HG03354 (cell line): Measurements from ENCODE around the gene FN1.
A peak's percentile ranks its signal among the peaks of the same experiment; 100 is the strongest.
"Not testable (repeated sequence)": the region's sequence is repeated elsewhere in the genome, so short reads cannot be mapped to it uniquely, and the experiment has no call there.

Source experiments
- ATAC-seq: cut with Tn5 transposase; IDR thresholded peaks from one replicate; pipeline ENCODE4 v1.9.1; 2021; ENCODE audit warnings: mild to moderate bottlenecking; ENCODE audit not compliant: unreplicated experiment, poor library complexity, severe bottlenecking

Gene FN1

DNA sequence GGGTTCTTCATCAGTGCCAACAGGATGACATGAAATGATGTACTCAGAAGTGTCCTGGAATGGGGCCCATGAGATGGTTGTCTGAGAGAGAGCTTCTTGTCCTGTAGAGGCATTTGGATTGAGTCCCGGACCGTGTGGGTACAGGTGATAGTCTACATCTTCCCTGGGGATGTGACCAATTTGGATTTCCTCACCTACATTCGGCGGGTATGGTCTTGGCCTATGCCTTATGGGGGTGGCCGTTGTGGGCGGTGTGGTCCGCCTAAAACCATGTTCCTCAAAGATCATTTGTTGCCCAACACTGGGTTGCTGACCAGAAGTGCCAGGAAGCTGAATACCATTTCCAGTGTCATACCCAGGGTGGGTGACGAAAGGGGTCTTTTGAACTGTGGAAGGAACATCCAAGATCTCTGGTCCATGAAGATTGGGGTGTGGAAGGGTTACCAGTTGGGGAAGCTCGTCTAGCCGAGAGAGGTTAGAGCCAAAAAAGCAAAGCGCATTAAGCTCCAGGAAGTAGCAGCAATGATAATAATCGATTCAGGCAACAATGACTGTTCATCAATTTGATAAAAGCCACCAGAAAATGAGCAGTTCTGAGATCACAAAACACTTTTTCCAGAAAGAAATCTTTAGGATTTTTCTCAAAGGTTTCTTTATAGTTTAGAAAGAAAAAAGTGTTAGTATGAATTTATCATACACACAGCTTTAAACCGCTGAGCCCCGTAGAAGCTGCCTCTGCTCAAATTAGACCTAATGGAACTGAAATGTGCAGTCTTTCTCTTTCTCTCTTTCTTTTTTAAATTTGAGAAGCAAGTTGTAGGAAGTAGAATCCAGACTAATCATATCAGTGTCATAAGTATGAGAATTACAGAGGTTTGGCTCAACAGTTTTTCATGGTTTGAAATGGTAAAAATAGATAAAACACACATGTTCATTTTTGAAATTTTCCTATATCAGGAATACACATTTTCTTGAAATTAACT, 63.7 kb downstream of the FN1 start:
- ATAC-seq = peak; percentile 46

DNA sequence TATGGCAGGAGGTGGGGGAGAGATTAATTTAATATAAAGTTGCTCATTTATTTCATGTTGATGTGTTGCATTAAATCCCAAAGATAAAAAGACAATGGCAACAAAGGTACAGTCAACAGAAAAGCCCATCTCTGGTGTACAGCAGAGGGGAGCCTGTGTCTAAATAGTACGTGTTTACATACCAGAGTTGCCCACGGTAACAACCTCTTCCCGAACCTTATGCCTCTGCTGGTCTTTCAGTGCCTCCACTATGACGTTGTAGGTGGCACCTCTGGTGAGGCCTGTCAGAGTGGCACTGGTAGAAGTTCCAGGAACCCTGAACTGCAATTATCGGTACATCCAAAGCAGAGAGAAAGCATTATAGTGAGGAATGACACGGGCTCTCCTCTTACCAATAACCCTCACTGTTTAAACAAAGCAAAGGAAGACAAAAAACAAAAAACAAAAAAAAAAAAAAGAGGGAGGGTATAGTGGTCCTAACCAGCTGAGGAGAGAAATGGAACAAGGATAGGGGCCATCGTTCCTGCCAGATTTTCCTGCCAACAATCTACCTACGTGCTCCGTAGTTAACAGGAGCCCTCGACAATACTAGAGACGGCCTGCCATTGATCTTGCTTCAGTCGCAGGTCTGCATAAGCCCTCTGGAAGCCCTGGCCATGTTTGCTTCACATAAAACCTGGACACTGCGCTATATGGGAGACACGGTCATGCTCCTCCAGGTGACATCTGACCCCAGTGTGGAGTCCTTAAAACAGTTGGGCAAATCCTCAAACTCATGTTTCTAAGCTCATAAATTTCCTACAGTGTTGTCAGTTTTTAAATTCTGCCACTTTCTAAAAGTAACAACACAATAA, 65.5 kb downstream of the FN1 start:
- ATAC-seq = no peak

DNA sequence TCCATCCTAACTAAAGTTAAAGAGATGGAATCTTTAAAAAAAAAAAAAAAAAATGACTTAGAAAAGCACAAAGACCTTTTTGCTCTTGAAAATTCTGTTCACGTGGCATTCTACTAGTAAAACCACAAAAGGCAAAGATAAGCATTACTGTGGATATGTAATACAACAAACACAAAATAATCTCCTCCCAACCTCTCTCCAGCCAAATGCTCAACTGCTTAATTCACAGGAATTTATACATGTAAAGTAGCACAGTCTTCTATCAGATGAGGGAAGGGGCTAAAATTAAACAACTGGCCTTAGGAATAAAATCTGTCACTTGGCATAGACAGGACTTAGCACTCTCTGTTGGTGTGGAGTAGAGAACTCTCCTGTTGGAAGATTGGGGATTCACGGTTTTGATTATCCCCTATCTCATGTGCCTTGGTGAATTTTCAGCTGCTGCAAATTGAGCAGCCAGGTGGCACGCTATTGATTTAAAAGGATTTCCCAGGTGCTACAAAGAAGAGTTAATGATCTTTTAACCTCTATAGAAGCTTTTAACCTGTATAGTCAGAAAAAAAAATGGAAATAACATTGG, 66.6 kb downstream of the FN1 start:
- ATAC-seq = no peak

DNA sequence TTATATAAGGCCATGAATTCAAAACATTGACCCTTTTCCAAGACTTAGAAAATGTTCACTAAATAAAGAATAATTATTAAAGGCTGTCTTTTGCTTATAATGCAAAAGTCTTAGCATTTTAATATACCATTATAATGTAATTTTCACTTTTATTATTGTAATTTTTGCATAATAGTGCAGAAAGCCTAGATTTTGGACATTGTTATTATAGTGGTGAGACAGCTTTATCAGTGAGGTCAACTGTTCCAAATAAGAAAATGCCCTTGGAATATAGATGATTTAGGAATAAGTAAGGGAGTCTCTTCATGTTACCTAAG, 67.4 kb downstream of the FN1 start:
- no peak for ATAC-seq

DNA sequence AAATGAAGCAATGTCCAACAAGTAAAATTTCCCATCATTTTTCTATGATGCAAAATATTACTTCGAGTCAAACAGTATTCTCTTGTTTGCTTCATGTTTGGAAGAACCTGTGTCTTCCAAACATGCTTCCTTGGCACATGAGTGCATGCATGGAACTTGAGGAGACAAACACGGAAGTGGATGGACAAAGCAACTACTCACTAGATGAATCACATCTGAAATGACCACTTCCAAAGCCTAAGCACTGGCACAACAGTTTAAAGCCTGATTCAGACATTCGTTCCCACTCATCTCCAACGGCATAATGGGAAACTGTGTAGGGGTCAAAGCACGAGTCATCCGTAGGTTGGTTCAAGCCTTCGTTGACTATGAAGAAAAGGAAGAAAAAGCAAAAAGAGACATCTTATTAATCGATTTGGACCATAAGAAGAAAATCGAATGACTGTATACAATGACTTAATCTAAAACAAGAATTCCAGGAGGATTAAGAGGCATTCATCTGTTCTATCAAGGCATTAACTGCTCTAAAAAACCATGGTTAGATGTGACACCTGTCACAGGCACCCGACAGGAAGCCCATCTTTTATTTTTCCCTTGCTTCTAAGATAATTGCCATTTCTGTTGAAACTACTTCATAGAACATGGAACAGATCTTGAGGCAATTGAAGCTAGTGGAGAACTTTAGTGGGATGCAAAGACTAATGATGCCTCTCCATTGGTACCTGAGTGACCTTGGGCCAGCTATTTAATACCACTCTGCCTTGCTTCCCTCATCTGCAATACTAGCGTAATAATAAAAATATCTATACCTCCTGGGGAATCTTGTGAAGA, 68.0 kb downstream of the FN1 start:
- no peak for ATAC-seq

DNA sequence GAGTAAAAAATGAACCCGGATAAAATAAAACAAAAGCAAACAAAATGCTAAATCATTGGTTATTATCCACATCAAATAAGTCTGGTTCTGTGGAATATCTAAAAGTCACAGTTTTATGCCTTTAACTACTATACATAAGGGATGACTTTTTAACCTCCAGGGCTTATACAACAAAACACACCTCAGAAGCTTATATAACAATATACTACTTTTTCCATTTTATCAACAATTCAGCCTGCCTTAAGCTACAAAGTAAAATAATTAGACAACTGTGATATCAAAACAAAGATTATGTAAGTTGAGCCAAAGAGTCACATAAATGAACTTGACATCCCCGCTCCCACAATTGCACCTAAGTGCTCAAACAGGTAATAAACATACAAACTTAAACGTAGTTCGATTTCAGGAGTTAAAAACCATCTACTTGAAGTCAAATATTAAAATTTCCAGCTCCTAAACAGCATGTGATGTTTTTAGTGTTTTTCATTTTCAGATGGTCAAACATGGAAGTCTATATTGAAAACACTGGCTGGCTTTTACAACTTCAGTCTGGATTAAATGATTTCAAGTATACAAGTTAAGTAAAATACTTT, 69.3 kb downstream of the FN1 start:
- ATAC-seq = no peak

DNA sequence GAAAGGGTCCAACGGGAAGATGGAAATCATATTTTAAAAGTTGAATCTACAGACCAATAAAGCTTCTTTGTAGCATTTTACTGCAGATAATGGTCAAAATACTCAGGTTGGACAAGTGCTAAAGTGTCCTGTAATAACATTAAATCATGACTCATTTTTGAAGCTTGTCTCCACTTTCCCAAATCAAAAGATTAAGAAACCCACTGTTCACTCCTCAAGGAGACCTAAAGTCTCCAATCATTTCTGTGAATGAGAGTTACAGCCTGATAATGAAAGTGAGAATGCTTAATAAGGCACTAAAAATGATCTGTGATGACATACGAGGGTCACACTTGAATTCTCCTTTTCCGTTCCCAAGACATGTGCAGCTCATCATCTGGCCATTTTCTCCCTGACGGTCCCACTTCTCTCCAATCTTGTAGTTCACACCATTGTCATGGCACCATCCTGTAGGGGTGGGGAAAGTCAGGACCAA, 70.6 kb downstream of the FN1 start:
- ATAC-seq = no peak

DNA sequence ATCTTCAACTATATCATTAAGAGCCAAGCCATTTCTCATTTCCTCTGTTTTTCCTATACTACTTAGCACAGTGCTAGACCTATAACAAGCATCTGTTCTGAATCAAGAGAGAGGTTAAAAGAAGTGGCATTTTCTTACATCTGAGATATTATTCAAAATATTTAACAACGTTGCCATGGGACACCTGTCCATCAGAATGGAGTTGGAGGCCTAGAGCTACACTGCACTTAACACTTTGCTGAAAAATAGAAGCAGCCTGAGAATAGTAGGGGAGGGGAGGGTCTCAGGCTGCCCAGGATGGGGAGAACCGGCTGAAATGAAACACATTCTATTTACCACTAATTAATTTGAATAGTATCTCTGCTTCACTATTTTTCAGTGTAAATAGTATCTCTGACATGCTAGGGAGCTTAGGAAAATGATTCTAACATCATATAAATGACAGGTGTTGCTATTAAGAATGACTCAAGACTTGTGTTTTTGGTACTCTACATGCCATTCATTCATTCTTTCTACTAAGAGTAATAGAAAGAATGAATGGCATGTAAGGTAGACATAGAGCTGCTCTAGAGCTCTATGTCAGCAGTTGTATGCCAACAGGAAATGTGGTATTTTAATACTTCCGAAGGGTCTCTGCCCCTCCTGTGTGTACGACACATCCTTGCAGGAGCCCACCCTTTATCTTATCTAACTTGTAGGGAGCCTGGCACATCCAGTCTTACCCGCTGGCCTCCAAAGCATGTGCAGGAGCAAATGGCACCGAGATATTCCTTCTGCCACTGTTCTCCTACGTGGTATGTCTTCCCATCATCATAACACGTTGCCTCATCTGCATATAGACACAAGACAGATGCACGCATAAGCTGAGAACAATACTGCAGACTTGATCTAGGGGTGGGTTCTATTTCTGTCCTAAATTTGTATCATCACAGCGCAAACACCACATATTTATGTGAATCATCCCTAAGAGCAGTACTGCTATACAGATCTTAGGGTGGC, 71.4 kb downstream of the FN1 start:
- no peak for ATAC-seq

DNA sequence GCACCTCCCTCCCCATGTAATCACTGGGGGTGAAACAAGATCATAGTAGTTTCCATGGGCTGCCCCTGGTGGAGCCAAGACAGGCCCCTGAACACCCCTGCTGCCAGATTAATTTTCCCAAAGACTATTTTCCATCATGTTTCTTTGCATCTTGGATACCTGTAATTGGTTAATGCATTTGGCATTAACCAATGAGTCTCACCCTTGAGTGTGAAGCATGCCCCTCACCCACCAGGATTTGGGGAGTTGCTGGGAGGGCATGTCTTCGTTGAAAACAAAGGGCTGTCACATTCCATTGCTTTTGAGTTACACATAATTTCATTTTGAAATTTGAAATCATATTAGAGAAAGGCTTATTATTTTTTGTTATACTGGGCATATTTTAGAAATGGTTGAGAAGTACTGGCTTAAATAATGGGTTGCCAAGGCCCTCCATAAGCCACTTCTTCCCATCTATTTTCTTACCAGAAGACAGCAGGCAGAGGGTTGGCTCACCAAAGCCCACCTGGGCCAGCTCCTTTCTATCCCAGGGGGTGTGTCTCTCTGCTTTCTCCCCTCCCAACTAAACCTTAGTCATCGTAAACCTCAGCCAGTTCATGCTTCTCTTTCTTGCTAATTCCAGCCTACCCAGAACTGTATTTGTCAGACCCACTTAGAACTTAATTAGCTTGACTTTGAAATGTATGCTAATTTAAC, 72.3 kb downstream of the FN1 start:
- ATAC-seq = no peak

DNA sequence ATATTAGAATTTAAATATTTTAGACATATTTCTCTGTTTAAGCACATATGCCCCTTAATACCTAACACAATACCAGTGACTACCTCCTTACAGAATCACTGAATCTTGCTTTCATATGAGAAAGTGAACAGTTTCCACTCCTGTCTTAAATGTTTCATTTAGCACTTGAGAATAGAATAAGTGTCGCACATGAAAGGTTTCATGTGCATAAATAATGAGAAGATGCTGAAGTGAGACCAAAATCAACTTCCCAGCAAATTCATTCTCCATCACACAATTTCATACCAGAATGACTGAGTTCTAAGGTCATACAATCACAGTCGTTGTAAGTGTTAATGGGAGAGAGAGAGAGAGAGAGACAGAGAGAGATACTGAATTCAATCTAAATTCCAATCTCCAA, 72.8 kb downstream of the FN1 start:
- no peak for ATAC-seq

DNA sequence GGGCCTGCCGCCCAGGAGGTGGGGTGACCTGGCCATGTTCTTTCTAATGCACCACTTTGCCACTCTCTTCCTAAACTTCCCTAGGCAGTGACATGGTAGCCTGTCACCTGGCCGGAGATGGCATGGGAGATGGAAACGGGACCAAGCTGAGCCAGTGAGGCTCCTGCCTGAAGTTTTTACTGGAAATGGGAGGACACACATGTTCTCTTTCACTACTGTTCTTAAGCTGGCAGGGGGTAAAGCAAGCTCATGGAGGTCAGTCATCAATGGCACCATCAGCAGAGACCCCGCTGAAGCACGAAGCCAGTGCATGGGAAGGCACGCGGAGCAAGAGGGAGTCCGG, 73.3 kb downstream of the FN1 start:
- no peak for ATAC-seq

DNA sequence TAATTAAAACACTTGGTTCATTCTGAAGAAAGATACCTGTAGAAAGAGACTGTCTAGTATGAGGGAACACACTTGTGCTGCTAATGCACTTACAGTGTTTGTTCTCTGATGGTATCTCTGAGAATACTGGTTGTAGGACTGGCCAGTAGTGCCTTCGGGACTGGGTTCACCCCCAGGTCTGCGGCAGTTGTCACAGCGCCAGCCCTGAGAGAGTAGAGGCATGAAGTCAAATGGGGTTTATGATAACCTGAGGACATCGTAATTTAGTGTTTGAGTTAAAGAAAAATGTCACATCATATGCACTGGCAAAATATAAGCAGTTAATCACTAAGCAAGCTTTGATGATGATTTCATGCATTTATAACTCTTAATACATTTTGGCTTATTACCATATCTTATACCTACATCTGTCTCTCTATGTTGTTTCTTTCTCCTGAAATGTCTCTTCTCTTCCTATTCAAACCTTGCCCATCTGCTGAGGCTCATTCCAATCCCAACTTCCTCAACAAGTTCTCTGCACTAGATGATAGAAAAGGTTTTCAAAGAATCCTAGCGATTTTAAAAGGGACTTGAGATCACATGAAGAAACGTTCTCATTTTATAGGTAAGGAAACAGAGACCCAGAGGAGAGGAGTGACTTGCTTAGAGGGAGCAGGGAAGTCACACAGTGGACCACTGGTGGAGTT, 73.8 kb downstream of the FN1 start:
- ATAC-seq = no peak

DNA sequence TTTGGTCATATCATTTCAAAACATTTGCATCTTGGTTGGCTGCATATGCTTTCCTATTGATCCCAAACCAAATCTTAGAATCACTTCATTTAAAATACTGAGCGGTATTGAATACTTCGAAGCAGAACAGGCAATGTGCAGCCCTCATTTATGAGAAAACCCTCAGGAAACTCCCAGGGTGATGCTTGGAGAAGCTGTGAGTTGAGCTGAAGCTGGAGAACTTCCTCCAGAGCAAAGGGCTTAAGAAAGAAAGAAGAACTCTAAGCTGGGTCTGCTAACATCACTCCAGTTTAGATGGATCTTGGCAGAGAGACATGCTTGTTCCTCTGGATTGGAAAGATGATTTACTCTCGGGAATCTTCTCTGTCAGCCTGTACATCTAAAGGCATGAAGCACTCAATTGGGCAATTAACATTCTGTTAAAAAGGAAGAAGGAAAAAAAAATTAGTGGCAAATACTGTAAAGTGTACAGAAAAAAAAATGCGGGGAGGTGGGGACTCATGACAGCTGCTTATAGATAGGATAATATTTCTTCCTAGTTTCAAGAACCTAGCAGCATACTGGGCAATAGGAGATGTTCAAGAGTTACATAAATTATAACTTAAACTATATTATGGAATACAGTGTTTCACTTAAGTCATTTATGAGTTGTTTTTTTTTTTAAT, 74.5 kb downstream of the FN1 start:
- ATAC-seq = no peak

DNA sequence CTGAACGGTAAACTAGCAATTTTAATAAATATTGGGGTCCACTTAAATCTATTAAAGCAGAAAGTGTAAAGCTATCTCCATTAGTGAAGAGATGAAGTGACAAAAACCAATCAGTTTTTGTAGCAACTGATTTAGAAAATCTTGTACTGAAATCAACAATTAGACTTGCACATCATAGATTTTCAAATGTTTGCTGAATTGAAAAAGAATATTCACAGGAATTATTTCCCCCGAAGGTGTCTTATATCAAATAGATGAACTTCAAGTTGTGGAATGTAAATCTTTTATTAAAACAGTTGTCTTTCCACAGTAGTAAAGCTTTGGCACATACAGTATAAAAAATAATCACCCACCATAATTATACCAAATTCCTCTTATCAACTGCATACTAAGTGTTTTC, 75.3 kb downstream of the FN1 start:
- ATAC-seq = no peak

DNA sequence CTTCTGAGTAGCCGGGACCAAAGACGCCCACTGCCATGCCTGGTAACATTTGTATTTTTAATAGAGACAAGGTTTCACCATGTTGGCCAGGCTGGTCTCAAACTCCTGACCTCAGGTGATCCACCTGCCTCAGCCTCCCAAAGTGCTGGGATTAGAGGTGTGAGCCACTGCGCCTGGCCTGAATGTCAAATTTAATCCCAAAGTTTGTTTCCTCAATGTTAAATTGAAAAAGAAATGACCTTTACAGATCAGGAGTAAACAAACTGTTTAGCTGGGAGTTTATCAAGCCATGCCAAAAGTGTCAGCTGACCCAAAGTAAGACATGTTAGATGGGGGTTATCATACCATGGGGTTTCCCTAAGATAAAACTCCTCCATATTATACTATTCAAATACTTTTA, 75.8 kb downstream of the FN1 start:
- not testable (repeated sequence) for ATAC-seq

DNA sequence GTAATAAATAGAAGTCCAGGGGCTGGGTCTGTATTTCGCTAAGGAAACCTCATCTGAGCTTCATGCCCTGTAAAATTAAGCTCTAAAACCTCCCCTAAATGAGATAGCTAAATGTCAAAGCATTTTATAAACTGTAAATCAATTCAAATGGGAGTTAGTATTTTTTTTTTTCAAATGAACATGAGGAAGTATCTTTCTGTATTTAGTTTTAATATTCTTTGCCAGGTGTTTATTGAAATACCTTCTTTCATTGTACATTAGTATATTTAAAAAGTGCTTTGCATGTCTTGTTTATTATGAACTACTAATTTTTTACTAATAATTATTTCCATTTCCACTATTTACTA, 76.3 kb downstream of the FN1 start:
- no peak for ATAC-seq
